ENCODE data around the gene MYO1E. TPM values are rescaled to one million over a fixed set of nuclear protein-coding genes. Genes with fewer than 3 reads are reported as not detected.
"Not testable (repeated sequence)": the region's sequence is repeated elsewhere in the genome, so short reads cannot be mapped to it uniquely, and the experiment has no call there.

MYO1E gene
- total and polyA plus RNA-seq, 10 donors: 21.3 to 115 (median 65.6) TPM

- peaks cover 0 to 68% (median 26%) of the 10 kb centered on the region in 6 donors for H3K36me3 ChIP-seq
- DNase-seq: no peak
- TF ChIP-seq POLR2A (IDR thresholded peaks at IDR 0.05) (no peak), POLR2AphosphoS5 (IDR thresholded peaks at IDR 0.05) (no peak)
- TF ChIP-seq, protein P1, sequence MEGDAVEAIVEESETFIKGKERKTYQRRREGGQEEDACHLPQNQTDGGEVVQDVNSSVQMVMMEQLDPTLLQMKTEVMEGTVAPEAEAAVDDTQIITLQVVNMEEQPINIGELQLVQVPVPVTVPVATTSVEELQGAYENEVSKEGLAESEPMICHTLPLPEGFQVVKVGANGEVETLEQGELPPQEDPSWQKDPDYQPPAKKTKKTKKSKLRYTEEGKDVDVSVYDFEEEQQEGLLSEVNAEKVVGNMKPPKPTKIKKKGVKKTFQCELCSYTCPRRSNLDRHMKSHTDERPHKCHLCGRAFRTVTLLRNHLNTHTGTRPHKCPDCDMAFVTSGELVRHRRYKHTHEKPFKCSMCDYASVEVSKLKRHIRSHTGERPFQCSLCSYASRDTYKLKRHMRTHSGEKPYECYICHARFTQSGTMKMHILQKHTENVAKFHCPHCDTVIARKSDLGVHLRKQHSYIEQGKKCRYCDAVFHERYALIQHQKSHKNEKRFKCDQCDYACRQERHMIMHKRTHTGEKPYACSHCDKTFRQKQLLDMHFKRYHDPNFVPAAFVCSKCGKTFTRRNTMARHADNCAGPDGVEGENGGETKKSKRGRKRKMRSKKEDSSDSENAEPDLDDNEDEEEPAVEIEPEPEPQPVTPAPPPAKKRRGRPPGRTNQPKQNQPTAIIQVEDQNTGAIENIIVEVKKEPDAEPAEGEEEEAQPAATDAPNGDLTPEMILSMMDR (IDR thresholded peaks at IDR 0.05 in 8 of 11, conservative IDR thresholded peaks at IDR 0.05 in 3 of 11): no peak
- intact Hi-C loops (cut with DNase I; ENCODE audit: low total_unique reads): loop anchor here (10.0 kb wide), 1 partner anchor 157 kb away; no protein-coding TSS in a partner anchor
- H3K27ac ChIP-seq: no peak overlapping the region
- WGBS, 5 donors: 91 to 98% (median 93%) methylated on average over 3 of the region's 3 CpGs
- H3K4me3 ChIP-seq: no peak overlapping the region
- H3K9me3 ChIP-seq: peaks cover 0 to 11% (median 4%) of the 10 kb centered on the region in 8 donors
- H3K27me3 ChIP-seq (replicated peaks in 1 of 7): no peaks in the 10 kb centered on the region
- H3K4me1 ChIP-seq: no peaks in the 10 kb centered on the region
Measured at GRCh38 chr15:59131969-59132562, 240.6 kb downstream of the MYO1E start.

DNA sequence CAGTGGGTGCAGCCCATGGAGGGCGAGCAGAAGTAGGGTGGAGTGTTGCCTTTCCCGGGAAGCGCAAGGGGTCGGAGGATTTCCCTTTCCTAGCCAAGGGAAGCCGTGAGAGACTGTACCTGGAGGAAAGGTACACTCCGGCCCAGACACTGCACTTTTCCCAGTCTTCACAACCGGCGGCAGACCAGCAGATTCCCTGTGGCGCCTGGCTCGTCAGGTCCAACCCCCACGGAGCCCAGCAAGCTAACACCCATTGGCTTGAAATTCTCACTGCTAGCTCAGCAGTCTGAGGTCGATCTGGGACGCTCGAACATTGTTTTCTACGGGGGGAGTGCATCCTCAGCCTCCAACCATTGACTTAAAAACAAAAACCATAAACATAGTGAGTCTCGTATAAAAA, 241.2 kb downstream of the MYO1E start:
- no peak overlapping the region for H3K27ac ChIP-seq
- 96 to 98% (median 97%) methylated on average over 16 of the region's 16 CpGs for WGBS, 5 donors
- intact Hi-C loops (cut with DNase I; ENCODE audit: low total_unique reads): loop anchor here (10.0 kb wide), 1 partner anchor 157 kb away; no protein-coding TSS in a partner anchor
- H3K36me3 ChIP-seq: peaks cover 0 to 62% (median 20%) of the 10 kb centered on the region in 6 donors
- no peak for DNase-seq
- H3K27me3 ChIP-seq (replicated peaks in 1 of 7): no peaks in the 10 kb centered on the region
- TF ChIP-seq POLR2AphosphoS5 (IDR thresholded peaks at IDR 0.05): no peak
- TF ChIP-seq, protein P1 (IDR thresholded peaks at IDR 0.05 in 8 of 11, conservative IDR thresholded peaks at IDR 0.05 in 3 of 11): no peak
- no peak for TF ChIP-seq POLR2A (IDR thresholded peaks at IDR 0.05)
- no peaks in the 10 kb centered on the region for H3K4me1 ChIP-seq
- H3K9me3 ChIP-seq: peaks cover 0 to 16% (median 8%) of the 10 kb centered on the region in 8 donors
- no peak overlapping the region for H3K4me3 ChIP-seq

DNA sequence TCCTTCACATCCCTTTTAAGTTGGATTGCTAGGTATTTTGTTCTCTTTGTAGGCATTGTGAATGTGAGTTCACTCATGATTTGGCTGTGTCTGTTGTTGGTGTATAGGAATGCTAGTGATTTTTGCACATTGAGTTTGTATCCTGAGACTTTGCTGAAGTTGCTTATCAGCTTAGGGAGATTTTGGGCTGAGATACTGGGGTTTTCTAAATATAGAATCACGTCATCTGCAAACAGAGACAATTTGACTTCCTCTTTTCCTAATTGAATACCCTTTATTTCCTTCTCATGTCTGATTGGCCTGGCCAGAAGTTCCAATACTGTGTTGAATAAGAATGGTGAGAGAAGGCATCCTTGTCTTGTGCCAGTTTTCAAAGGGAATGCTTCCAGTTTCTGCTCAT, 245.4 kb downstream of the MYO1E start:
- Histone ChIP-seq H3K9me3 (peaks cover 0 to 23% (median 8%) of the 10 kb centered on the region in 8 donors), H3K36me3 (peaks cover 0 to 43% (median 0%) of the 10 kb centered on the region in 6 donors)
- H3K4me1 ChIP-seq; DNase-seq; H3K27ac ChIP-seq; H3K27me3 ChIP-seq (replicated peaks in 1 of 7); intact Hi-C loops (cut with DNase I; ENCODE audit: low total_unique reads); H3K4me3 ChIP-seq: not testable (repeated sequence)
- WGBS, 5 donors: 35 to 63% (median 45%) methylated on average over 1 of the region's 1 CpG

DNA sequence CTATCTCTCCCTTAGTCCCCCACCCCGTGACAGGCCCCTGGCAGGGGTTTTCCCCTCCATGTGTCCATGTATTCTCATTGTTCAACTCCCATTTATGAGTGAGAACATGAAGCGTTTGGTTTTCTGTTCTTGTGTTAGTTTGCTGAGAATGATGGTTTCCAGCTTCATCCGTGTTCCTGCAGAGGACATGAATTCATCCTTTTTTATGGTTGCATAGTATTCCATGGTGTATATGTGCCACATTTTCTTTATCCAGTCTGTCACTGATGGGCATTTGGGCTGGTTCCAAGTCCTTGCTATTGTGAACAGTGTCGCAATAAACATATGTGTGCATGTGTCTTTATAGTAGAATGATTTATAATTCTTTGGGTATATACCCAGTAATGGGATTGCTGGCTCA, 247.0 kb downstream of the MYO1E start:
- intact Hi-C loops (cut with DNase I; ENCODE audit: low total_unique reads): not testable (repeated sequence)
- H3K36me3 ChIP-seq: peaks cover 0 to 28% (median 0%) of the 10 kb centered on the region in 6 donors
- 96 to 100% (median 97%) methylated on average over 4 of the region's 4 CpGs for WGBS, 5 donors

DNA sequence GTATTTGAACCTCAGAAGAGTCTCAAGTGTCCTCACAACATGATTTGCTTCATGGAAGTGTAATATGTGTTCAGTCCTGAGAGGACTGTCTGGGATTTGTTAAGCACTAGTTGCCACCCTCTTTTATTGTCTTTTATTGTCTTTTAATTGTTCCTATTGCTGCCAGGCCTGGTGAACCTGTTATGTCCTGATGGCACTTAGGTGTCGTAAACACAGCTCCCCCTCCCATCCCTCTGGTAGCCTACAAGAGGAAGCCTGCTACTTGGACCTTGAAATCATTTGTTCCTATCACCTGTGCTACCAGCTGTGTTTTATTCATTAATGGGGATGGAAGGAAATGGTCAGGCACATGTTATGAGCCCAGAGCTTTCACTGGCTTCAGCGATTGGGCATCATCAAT, 248.4 kb downstream of the MYO1E start:
- WGBS, 5 donors: 94 to 97% (median 96%) methylated on average over 2 of the region's 2 CpGs

More for the DNA sequence above, 247.0 kb downstream of the MYO1E start:
- not testable (repeated sequence) for H3K27ac ChIP-seq; H3K4me1 ChIP-seq; H3K27me3 ChIP-seq (replicated peaks in 1 of 7); H3K4me3 ChIP-seq; DNase-seq
- peaks cover 0 to 23% (median 8%) of the 10 kb centered on the region in 8 donors for H3K9me3 ChIP-seq

More for the DNA sequence above, 248.4 kb downstream of the MYO1E start:
- Histone ChIP-seq H3K9me3 (peaks cover 0 to 15% (median 6%) of the 10 kb centered on the region in 8 donors), H3K4me1 (no peaks in the 10 kb centered on the region), H3K36me3 (peaks cover 0 to 25% (median 0%) of the 10 kb centered on the region in 6 donors), H3K27me3 (replicated peaks in 1 of 7) (no peaks in the 10 kb centered on the region), H3K27ac (no peak overlapping the region), H3K4me3 (no peak overlapping the region)
- TF ChIP-seq, protein P1 (IDR thresholded peaks at IDR 0.05 in 8 of 11, conservative IDR thresholded peaks at IDR 0.05 in 3 of 11): no peak
- TF ChIP-seq POLR2AphosphoS5 (IDR thresholded peaks at IDR 0.05): no peak
- no peak for TF ChIP-seq POLR2A (IDR thresholded peaks at IDR 0.05)
- intact Hi-C loops (cut with DNase I; ENCODE audit: low total_unique reads): no loop called here
- DNase-seq: no peak

All from spleen (tissue), 11 donors.